HG02763 (cell line): ENCODE measurements around the gene CDIPT.
"Not testable (repeated sequence)": the region's sequence is repeated elsewhere in the genome, so short reads cannot be mapped to it uniquely, and the experiment has no call there.

Experiments used
- ATAC-seq: cut with Tn5 transposase; IDR thresholded peaks from one replicate; pipeline ENCODE4 v1.9.1; 2021; ENCODE audit warnings: mild to moderate bottlenecking, moderate library complexity; ENCODE audit not compliant: unreplicated experiment

Gene CDIPT

GRCh38 chr16:29833219-29833618, 29.8 kb downstream of the CDIPT start:
- not testable (repeated sequence) for ATAC-seq

GRCh38 chr16:29831490-29831889, 31.5 kb downstream of the CDIPT start:
- ATAC-seq: no peak

- ATAC-seq: no peak
Observed at GRCh38 chr16:29830774-29831173, 32.3 kb downstream of the CDIPT start.

- no peak for ATAC-seq
Observed at GRCh38 chr16:29826342-29826695, 36.7 kb downstream of the CDIPT start.

- no peak for ATAC-seq
Observed at GRCh38 chr16:29825145-29826044, 37.6 kb downstream of the CDIPT start.

GRCh38 chr16:29824589-29825144, 38.4 kb downstream of the CDIPT start:
- ATAC-seq: no peak

- no peak for ATAC-seq
Observed at GRCh38 chr16:29821643-29822115, 41.3 kb downstream of the CDIPT start.

- peak; percentile 36 for ATAC-seq
Observed at GRCh38 chr16:29820730-29821642, 42.0 kb downstream of the CDIPT start.

GRCh38 chr16:29820271-29820701, 42.7 kb downstream of the CDIPT start, which contains the start of gene MVP:
Gene MVP (plus strand): TSS chr16:29820462. CDS start chr16:29830550, 10,088 bp downstream.
- ATAC-seq: no peak

GRCh38 chr16:29819506-29819905, 43.5 kb downstream of the CDIPT start:
- ATAC-seq: no peak

GRCh38 chr16:29818082-29818481, 44.9 kb downstream of the CDIPT start:
- ATAC-seq: no peak

GRCh38 chr16:29816694-29817441, 46.2 kb downstream of the CDIPT start:
- ATAC-seq: peak; percentile 10

GRCh38 chr16:29815793-29816693, 47.0 kb downstream of the CDIPT start, which contains the start of gene PAGR1:
Gene PAGR1 (plus strand): TSS chr16:29816152. CDS start chr16:29816526, 374 bp downstream.
- peak; percentile 60 for ATAC-seq

- ATAC-seq: no peak
Observed at GRCh38 chr16:29815032-29815721, 47.8 kb downstream of the CDIPT start.

- ATAC-seq: no peak
Observed at GRCh38 chr16:29814592-29814991, 48.4 kb downstream of the CDIPT start.

- no peak for ATAC-seq
Observed at GRCh38 chr16:29813644-29814562, 49.1 kb downstream of the CDIPT start.
